Airway epithelial cell (primary cell): ENCODE results near the gene CARS1. TPM values are rescaled to one million over a fixed set of nuclear protein-coding genes. Genes with fewer than 3 reads are reported as not detected.

Experiments
- total RNA-seq: library from RNA; depleted of rRNA; stranded (reverse); fragments of >200 nt; gene quantifications from 2 replicates; pipeline ENCODE4 v1.2.3, GENCODE V29; 2015

CARS1 gene
- 40.2 and 47.2 TPM in 2 replicates for total RNA-seq

GRCh38 chr11:3057069-3057963, at the start of gene CARS1:
Gene CARS1 (minus strand): TSS chr11:3057423. CDS start chr11:3057367, 56 bp downstream.

GRCh38 chr11:2992234-2992996, 64.8 kb downstream of the CARS1 start, which contains the start of gene NAP1L4:
Gene NAP1L4 (minus strand): TSS chr11:2992329. CDS start chr11:2979220, 13,109 bp downstream.

Other genes starting within 250 kb of the CARS1 start
- 5.7 and 11.9 TPM in 2 replicates for gene CDKN1C, start 171.6 kb downstream of the CARS1 start, total RNA-seq
- gene PHLDA2, start 128.0 kb downstream of the CARS1 start, total RNA-seq = 126 TPM in 2 replicates
- 103 and 124 TPM in 2 replicates for gene NAP1L4, start 65.1 kb downstream of the CARS1 start, total RNA-seq
- 14.6 and 20.1 TPM in 2 replicates for gene OSBPL5, start 107.9 kb upstream of the CARS1 start, total RNA-seq
- not detected in 2 replicates for gene MRGPRG, start 161.4 kb upstream of the CARS1 start, total RNA-seq
- not detected in 2 replicates for gene MRGPRE, start 175.0 kb upstream of the CARS1 start, total RNA-seq